ENCODE data around the gene TAS2R60. TPM values are rescaled to one million over a fixed set of nuclear protein-coding genes. Genes with fewer than 3 reads are reported as not detected.
A peak's percentile ranks its signal among the peaks of the same experiment; 100 is the strongest.
"Not testable (repeated sequence)": the region's sequence is repeated elsewhere in the genome, so short reads cannot be mapped to it uniquely, and the experiment has no call there.

The TAS2R60 gene
- total RNA-seq, 1 donor from 2014 or later, result not detected

GRCh38 chr7:143485500-143485899, 42.2 kb downstream of the TAS2R60 start:
- peaks cover 7% of the 10 kb centered on the region for H3K4me1 ChIP-seq
- TF ChIP-seq CTCF (IDR thresholded peaks at IDR 0.05) (no peak), POLR2A (IDR thresholded peaks at IDR 0.05) (no peak), POLR2AphosphoS5 (IDR thresholded peaks at IDR 0.05; ENCODE audit: insufficient read depth in 1 of 2, low read depth in 1 of 2) (peak in 1 of 2 donors; percentile 12)
- H3K36me3 ChIP-seq, result no peaks in the 10 kb centered on the region
- intact Hi-C loops (cut with DNase I), result no loop called here
- DNase-seq (ENCODE audit: extremely low spot score in 2 of 2), result no peak
- no peak overlapping the region for H3K4me3 ChIP-seq
- no peaks in the 10 kb centered on the region for H3K9me3 ChIP-seq
- no peaks in the 10 kb centered on the region for H3K27me3 ChIP-seq
- no peak overlapping the region for H3K27ac ChIP-seq

DNA sequence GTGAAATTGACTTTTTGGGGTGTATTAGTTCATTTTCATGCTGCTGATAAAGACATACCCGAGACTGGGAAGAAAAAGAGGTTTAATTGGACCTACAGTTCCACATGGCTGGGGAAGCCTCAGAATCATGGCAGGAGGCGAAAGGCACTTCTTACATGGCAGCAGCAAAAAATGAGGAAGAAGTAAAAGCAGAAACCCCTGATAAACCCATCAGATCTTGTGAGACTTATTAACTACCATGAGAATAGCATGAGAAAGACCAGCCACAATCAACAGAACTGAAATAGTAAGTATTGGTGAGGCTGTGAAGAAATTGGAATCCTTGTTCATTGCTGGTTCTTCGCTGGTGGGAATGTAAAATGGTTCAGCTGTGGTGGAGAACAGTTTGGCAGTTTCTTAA, 43.0 kb downstream of the TAS2R60 start:
- intact Hi-C loops (cut with DNase I); H3K9me3 ChIP-seq; H3K4me1 ChIP-seq; H3K27me3 ChIP-seq; H3K4me3 ChIP-seq; H3K36me3 ChIP-seq; DNase-seq (ENCODE audit: extremely low spot score in 2 of 2): not testable (repeated sequence)
- peak overlapping the region; percentile 60 for H3K27ac ChIP-seq

DNA sequence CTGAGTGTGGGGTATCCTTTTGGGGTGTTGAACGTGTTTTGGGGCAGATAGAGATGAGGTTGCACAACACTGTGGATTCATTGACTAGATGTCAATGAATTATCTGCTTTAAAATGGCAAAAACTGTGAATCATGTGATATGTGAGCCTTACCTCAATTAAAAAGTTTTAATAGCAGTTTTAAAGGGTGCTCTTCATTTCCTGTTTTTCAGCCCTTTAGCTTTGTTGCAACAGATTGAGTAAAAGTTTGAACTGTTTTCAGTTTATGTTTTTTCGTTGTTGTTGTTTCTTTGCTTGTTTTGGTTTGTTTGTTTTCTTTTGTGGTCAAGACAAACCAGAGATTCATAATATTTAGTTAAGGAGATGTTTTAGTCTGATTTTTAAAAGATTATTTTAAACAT, 43.8 kb downstream of the TAS2R60 start:
- Histone ChIP-seq H3K9me3 (no peaks in the 10 kb centered on the region), H3K27ac (peak overlapping the region; percentile 60), H3K27me3 (no peaks in the 10 kb centered on the region), H3K4me3 (no peak overlapping the region), H3K4me1 (peaks cover 8% of the 10 kb centered on the region), H3K36me3 (no peaks in the 10 kb centered on the region)
- no peak for DNase-seq (ENCODE audit: extremely low spot score in 2 of 2)
- intact Hi-C loops (cut with DNase I), result no loop called here
- TF ChIP-seq CTCF (IDR thresholded peaks at IDR 0.05), result no peak
- TF ChIP-seq POLR2A (IDR thresholded peaks at IDR 0.05), result no peak
- TF ChIP-seq POLR2AphosphoS5 (IDR thresholded peaks at IDR 0.05; ENCODE audit: insufficient read depth in 1 of 2, low read depth in 1 of 2), result no peak

- TF ChIP-seq CTCF (IDR thresholded peaks at IDR 0.05) (no peak), POLR2AphosphoS5 (IDR thresholded peaks at IDR 0.05; ENCODE audit: insufficient read depth in 1 of 2, low read depth in 1 of 2) (no peak)
- H3K4me3 ChIP-seq, result no peak overlapping the region
- intact Hi-C loops (cut with DNase I), result no loop called here
- H3K4me1 ChIP-seq, result peaks cover 13% of the 10 kb centered on the region
- H3K36me3 ChIP-seq, result no peaks in the 10 kb centered on the region
- H3K9me3 ChIP-seq, result no peaks in the 10 kb centered on the region
- peak overlapping the region; percentile 60 for H3K27ac ChIP-seq
- DNase-seq (ENCODE audit: extremely low spot score in 2 of 2), result no peak
- no peaks in the 10 kb centered on the region for H3K27me3 ChIP-seq
Observed at GRCh38 chr7:143487566-143487965, 44.3 kb downstream of the TAS2R60 start.

DNA sequence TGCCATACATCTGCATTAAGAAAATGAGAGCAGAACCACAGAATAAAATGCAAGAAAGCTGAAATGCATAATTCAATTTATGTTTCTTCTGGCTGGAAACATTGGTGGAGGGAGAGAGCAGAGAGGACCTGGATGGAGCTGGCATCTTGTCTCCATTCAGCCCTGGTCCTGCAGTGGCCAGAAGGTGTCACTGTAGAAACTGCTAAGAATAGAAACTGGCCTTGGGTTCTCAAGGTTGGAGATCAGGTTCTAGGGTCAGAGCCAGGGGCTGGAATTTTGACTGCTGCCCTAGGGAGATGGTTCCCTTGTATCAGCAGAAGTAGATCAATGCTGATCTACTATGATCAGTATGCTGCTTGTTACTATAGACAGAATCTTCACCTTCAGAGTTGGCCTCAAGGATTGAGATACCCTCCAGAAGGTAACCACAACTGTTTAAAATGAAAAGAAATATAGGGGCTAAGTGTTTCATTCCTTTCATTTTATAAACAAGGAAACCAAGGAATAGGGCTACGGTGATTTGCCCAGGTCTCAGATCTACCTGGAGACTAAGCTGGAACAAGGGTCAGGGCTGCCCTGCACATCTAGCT, 47.6 kb downstream of the TAS2R60 start:
- H3K4me1 ChIP-seq, result peaks cover 13% of the 10 kb centered on the region
- TF ChIP-seq POLR2A (IDR thresholded peaks at IDR 0.05) (no peak), POLR2AphosphoS5 (IDR thresholded peaks at IDR 0.05; ENCODE audit: insufficient read depth in 1 of 2, low read depth in 1 of 2) (no peak), CTCF (IDR thresholded peaks at IDR 0.05) (no peak)
- H3K27ac ChIP-seq, result no peak overlapping the region

More for the DNA sequence above, 47.6 kb downstream of the TAS2R60 start:
- DNase-seq (ENCODE audit: extremely low spot score in 2 of 2), result no peak
- Histone ChIP-seq H3K9me3 (no peaks in the 10 kb centered on the region), H3K27me3 (no peaks in the 10 kb centered on the region), H3K36me3 (no peaks in the 10 kb centered on the region), H3K4me3 (no peak overlapping the region)
- intact Hi-C loops (cut with DNase I), result loop anchor here (10.0 kb wide), 1 partner anchor 644 kb away; no protein-coding TSS in a partner anchor

All from vagina (tissue), 2 donors.